GM12872 (cell line): Measurements from ENCODE around the gene IFNA7.

ENCODE experiments used
- CTCF ChIP-seq: IDR thresholded peaks from 3 replicates; pipeline ENCODE4 v1.5.1; 2011; ENCODE audit warnings: low read depth, mild to moderate bottlenecking, low read length, moderate library complexity; ENCODE audit not compliant: insufficient read depth

IFNA7 gene

GRCh38 chr9:21165516-21165915 is 36.5 kb downstream of the IFNA7 start:
- no peak for TF ChIP-seq CTCF

DNA sequence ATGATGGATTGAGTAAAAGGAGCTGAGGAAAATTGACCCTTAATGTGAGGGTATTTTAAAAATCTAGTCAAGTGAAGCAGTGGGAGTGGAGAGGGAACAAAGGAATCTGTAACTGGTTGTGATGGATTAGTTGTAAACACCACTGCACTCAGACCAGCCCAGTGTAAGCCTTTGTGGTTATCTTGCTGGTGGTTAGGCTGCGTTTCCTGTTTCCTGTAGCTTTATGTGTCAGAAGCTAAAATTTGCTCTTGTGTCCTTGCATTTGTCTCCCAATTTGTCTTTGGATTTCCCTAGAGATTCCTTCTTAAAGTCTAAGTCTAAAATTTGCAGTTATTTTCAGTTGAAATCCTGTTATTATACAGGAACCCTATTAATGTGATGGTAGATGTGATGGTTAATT is 41.8 kb downstream of the IFNA7 start:
- no peak for TF ChIP-seq CTCF

- no peak for TF ChIP-seq CTCF
Measured at GRCh38 chr9:21155501-21155900, 46.5 kb downstream of the IFNA7 start.

DNA sequence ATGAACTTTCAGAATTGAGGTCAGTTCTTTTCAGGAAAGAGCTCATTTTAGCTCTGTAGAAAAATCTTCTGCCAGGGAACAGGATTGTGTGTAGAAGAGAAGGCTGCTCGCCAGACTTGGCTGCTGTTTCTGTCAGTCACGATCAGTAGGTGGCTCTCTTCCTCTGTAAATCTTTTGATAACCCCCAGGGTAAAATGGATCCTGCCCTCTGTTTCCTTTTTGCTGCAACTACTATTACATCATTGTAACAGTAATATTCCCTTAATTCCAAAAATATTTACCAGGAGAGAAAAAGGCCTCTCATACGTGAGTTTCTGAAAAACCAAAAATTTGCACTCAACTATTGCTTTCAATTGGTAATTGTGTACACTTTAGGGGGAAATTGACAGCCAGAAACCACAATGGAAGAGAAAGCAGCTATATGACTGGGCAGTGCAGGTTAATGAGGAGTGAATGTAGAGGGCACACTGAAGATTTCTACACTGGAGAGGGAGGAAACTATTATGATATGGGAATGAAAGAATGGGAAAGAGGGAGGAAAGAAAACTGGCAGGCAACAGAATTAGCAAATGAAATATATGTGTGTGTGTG is 47.9 kb downstream of the IFNA7 start:
- TF ChIP-seq CTCF: peak; percentile 53

- no peak for TF ChIP-seq CTCF
Measured at GRCh38 chr9:21153336-21154017, 48.5 kb downstream of the IFNA7 start.
